Gastroesophageal sphincter (tissue), 4 donors: ENCODE results near the gene MAP1B. TPM values are rescaled to one million over a fixed set of nuclear protein-coding genes. Genes with fewer than 3 reads are reported as not detected.
A peak's percentile ranks its signal among the peaks of the same experiment; 100 is the strongest.

ENCODE experiments used
- ATAC-seq: fragments of 150-250 bp; one replicate; pipeline ENCODE4 v1.9.1; 2016; ENCODE audit warnings: mild to moderate bottlenecking, moderate library complexity
- H3K27ac ChIP-seq, 4 donors: fragments of 200-600 bp; sonication (generic) in 3 of 4; 1 replicate in 3 of 4; 2 replicates in 1 of 4; pipeline ENCODE4 v1.5.1; 2016 to 2019
- H3K27me3 ChIP-seq: fragments of 200-600 bp; sonication (generic); one replicate; pipeline ENCODE4 v1.5.1; 2019
- H3K36me3 ChIP-seq, 2 donors: fragments of 200-600 bp; sonication (generic); one replicate each; pipeline ENCODE4 v1.5.1; 2019; ENCODE audit warnings: control low read depth in 1 of 2
- H3K4me1 ChIP-seq, 3 donors: fragments of 200-600 bp; sonication (generic); 1 replicate in 2 of 3; 2 replicates in 1 of 3; pipeline ENCODE4 v1.5.1; 2016 to 2019; ENCODE audit warnings: control low read depth in 2 of 3
- H3K4me3 ChIP-seq, 2 donors: fragments of 200-600 bp; sonication (generic); one replicate each; pipeline ENCODE4 v1.5.1; 2019; ENCODE audit warnings: mild to moderate bottlenecking in 1 of 2, moderate library complexity in 1 of 2
- H3K9me3 ChIP-seq, 3 donors: fragments of 200-600 bp; sonication (generic); one replicate each; pipeline ENCODE4 v1.5.1; 2017 to 2019; ENCODE audit warnings: control low read depth in 2 of 3
- EP300 ChIP-seq: sonication (generic); formaldehyde crosslinking; IDR thresholded peaks from one replicate; pipeline ENCODE4 v1.6.1; 2017; ENCODE audit warnings: antibody characterized with exemption, mild to moderate bottlenecking
- POLR2A ChIP-seq, 2 donors: fragments of 450-650 bp; IDR thresholded peaks; one replicate each; pipeline ENCODE4 v1.6.1; 2017; ENCODE audit warnings: antibody characterized with exemption in 2 of 2, mild to moderate bottlenecking in 2 of 2, moderate library complexity in 1 of 2
- POLR2AphosphoS5 ChIP-seq: sonication (generic); formaldehyde crosslinking; IDR thresholded peaks from one replicate; pipeline ENCODE4 v1.6.1; 2017; ENCODE audit warnings: antibody characterized with exemption
- WGBS, 2 donors: methylation state at CpG; one replicate each; pipeline ENCODE4 v1.1.5; 2018; ENCODE audit warnings: low coverage in 1 of 2; 5-methylcytosine and 5-hydroxymethylcytosine counted together
- total RNA-seq, 4 donors: library from RNA; depleted of rRNA; stranded (reverse); fragments of >200 nt; gene quantifications; one replicate each; pipeline ENCODE4 v1.1.0, GENCODE V29; 2016
- TF ChIP-seq, protein P1 (sequence below), 4 experiments: fragments of 200-600 bp in 2 of 4; fragments of 450-650 bp in 2 of 4; sonication (generic) in 1 of 4; IDR thresholded peaks; one replicate each; pipeline ENCODE4 v1.5.1; 2017 to 2019; ENCODE audit warnings: antibody characterized with exemption in 4 of 4, mild to moderate bottlenecking in 2 of 4, moderate library complexity in 2 of 4

MAP1B gene
- total RNA-seq, 4 donors from 2014 or later: 601 to 1,344 (median 738) TPM

DNA sequence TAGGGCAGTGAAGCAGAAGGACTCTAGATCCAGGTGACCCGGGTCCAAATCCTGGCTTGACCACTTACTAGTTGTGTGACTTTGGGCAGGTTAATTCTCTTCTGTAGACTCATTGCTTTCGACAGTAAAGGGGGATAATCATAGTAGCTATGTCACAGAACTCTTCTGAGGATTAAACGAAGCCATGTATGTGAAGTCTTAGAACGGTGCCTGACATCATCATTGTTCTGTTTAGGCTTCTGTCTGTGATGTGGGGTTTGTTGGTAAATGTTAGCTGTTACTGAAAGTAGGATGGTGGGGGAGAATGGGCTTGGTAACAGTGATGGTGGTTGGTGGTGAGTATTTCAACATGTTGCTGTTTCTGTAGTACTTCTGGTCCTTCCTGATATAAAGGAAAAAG lies 73.7 kb downstream of the MAP1B start:
- Histone ChIP-seq H3K4me1 (peaks cover 0 to 76% (median 10%) of the 10 kb centered on the region in 3 donors), H3K9me3 (no peaks in the 10 kb centered on the region), H3K4me3 (no peak overlapping the region), H3K36me3 (peaks cover 0 to 20% of the 10 kb centered on the region in 2 donors), H3K27ac (peak overlapping the region; percentile 40 to 84 (median 73)), H3K27me3 (no peaks in the 10 kb centered on the region)
- ATAC-seq: no peak
- WGBS, 2 donors: 36 to 58% methylated on average over 3 of the region's 4 CpGs
- peak; percentile 10 for TF ChIP-seq POLR2AphosphoS5
- TF ChIP-seq POLR2A (IDR thresholded peaks at IDR 0.05): no peak

DNA sequence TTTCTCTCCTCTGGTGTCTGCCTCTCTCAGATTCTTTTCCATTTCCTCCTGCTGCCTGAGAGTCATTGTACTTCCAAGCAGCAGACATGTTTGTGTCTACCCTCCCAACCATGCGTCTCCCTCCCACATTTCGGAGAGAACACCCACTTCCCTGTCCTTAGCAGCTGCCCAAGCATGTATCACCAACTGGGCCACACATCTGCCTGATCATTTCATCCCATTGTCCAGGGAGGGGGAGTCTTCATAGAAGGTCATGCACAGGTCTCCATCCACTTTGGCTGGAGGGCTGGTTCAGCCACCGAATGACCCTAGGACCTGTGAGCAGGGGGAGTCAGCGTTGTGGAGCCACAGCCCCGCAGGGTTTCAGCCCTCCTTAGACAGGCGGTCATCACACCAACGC lies 75.4 kb downstream of the MAP1B start:
- no peak for ATAC-seq
- Histone ChIP-seq H3K36me3 (peaks cover 0 to 32% of the 10 kb centered on the region in 2 donors), H3K27me3 (no peaks in the 10 kb centered on the region), H3K4me1 (peaks cover 2 to 94% (median 15%) of the 10 kb centered on the region in 3 donors), H3K4me3 (no peak overlapping the region), H3K9me3 (no peaks in the 10 kb centered on the region), H3K27ac (peak overlapping the region in 3 of 4 donors; percentile 27 to 39 (median 29))
- TF ChIP-seq, protein P1, sequence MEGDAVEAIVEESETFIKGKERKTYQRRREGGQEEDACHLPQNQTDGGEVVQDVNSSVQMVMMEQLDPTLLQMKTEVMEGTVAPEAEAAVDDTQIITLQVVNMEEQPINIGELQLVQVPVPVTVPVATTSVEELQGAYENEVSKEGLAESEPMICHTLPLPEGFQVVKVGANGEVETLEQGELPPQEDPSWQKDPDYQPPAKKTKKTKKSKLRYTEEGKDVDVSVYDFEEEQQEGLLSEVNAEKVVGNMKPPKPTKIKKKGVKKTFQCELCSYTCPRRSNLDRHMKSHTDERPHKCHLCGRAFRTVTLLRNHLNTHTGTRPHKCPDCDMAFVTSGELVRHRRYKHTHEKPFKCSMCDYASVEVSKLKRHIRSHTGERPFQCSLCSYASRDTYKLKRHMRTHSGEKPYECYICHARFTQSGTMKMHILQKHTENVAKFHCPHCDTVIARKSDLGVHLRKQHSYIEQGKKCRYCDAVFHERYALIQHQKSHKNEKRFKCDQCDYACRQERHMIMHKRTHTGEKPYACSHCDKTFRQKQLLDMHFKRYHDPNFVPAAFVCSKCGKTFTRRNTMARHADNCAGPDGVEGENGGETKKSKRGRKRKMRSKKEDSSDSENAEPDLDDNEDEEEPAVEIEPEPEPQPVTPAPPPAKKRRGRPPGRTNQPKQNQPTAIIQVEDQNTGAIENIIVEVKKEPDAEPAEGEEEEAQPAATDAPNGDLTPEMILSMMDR (IDR thresholded peaks at IDR 0.05): no peak
- TF ChIP-seq EP300: no peak
- TF ChIP-seq POLR2AphosphoS5: no peak
- TF ChIP-seq POLR2A (IDR thresholded peaks at IDR 0.05): no peak
- WGBS, 2 donors: 100% methylated on average over 3 to 4 of the region's 7 CpGs

DNA sequence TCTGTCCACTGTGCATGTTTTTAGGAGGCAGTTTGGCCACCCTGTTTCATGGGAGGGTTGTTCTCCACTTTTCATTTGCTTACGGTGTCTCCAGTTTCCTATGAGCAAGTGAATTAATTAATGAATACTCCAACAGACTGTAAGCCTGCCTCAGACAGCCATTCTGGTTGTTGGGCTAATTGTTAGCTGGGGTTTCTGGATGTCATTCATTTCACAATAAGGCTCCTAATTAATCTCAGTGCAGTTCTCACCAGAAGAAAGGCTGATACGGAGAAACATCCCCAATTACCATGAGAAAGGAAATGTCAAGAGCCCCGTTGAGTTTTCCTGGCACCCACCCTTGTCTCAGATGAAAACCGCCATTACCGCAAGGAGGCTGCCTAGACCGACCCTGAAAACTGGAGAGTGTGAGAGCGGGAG lies 75.8 kb downstream of the MAP1B start:
- 88 to 93% methylated on average over 3 to 7 of the region's 7 CpGs for WGBS, 2 donors
- TF ChIP-seq, protein P1 (IDR thresholded peaks at IDR 0.05): no peak
- TF ChIP-seq POLR2AphosphoS5 (no peak), POLR2A (IDR thresholded peaks at IDR 0.05) (no peak), EP300 (no peak)
- Histone ChIP-seq H3K4me1 (peaks cover 2 to 98% (median 16%) of the 10 kb centered on the region in 3 donors), H3K27ac (peak overlapping the region in 2 of 4 donors; percentile 29 to 39), H3K4me3 (no peak overlapping the region), H3K36me3 (peaks cover 0 to 36% of the 10 kb centered on the region in 2 donors), H3K27me3 (no peaks in the 10 kb centered on the region), H3K9me3 (no peaks in the 10 kb centered on the region)
- no peak for ATAC-seq

DNA sequence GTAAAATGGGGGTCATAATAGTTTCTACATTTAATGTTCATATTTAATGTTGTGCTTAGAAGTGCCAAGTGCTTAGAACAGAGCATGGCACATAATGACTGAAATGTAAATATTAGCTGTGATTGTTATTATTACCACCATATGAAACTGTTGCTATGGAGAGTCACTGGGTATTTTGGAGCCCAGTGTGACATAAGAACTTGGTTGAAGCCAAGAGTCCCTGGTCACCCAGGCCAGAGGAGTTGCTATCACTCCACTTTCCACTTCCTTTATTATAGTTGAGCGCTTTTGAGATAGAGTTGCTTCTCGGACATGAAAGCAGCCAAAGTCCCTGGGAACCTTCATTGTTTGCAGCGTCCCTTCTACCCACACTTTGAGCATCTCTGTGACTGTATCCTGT lies 77.1 kb downstream of the MAP1B start:
- TF ChIP-seq, protein P1 (IDR thresholded peaks at IDR 0.05): no peak
- TF ChIP-seq EP300: no peak
- no peak for TF ChIP-seq POLR2AphosphoS5
- TF ChIP-seq POLR2A (IDR thresholded peaks at IDR 0.05): no peak
- ATAC-seq: no peak
- H3K36me3 ChIP-seq: peaks cover 0 to 48% of the 10 kb centered on the region in 2 donors

DNA sequence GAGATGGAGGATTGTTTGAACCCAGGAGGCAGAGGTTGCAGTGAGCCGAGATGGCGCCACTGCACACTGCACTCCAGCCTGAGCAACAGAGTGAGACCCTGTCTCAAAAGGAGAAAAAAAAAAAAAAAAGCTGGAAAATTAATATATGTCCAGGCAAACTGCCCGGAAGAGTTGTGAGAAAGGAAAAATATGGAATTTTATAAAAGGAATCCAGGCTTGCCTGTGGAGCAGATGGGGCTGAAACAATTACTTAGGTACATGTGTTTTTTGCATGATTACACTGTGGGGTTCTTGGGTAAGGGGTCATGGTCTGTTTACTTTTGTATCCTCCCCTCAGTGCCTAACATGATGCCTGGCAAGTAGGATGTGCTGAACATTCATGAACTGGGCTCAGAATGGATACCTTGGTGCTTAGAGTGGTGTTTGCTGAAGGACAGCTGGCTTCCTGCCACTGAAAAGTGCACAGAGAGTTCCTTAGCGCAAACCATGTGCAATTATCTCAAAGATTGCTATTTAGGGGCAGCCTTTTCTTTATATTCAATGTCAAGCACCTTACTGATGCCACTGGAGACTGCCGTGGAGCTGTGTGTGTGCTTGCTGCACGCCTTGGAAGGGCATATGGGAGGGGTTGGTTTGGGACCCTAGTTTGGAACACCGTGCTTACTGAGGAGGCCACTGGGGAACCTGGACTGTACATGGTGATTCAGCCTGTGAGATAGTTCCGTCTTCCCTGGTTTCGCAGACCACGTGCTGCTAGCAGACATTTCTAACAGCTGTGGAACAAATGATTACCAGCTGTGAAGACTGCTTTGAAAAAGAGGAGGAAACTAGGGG lies 78.4 kb downstream of the MAP1B start:
- Histone ChIP-seq H3K36me3 (peaks cover 0 to 59% of the 10 kb centered on the region in 2 donors), H3K4me1 (peaks cover 2 to 82% (median 12%) of the 10 kb centered on the region in 3 donors), H3K27ac (peak overlapping the region in 3 of 4 donors; percentile 26 to 44 (median 26)), H3K27me3 (no peaks in the 10 kb centered on the region), H3K4me3 (no peak overlapping the region), H3K9me3 (no peaks in the 10 kb centered on the region)
- no peak for TF ChIP-seq POLR2AphosphoS5
- TF ChIP-seq, protein P1 (IDR thresholded peaks at IDR 0.05): no peak
- TF ChIP-seq EP300: no peak
- no peak for TF ChIP-seq POLR2A (IDR thresholded peaks at IDR 0.05)
- ATAC-seq: peak; percentile 42
- WGBS, 2 donors: 66 to 83% methylated on average over 2 to 5 of the region's 10 CpGs

More for the DNA sequence above, 77.1 kb downstream of the MAP1B start:
- 31 to 82% methylated on average over 3 of the region's 3 CpGs for WGBS, 2 donors
- Histone ChIP-seq H3K4me3 (no peak overlapping the region), H3K4me1 (peaks cover 2 to 95% (median 12%) of the 10 kb centered on the region in 3 donors), H3K9me3 (no peaks in the 10 kb centered on the region), H3K27ac (peak overlapping the region in 2 of 4 donors; percentile 26 to 39), H3K27me3 (no peaks in the 10 kb centered on the region)
